ENCODE measurements around the gene FAXC. TPM values are rescaled to one million over a fixed set of nuclear protein-coding genes. Genes with fewer than 3 reads are reported as not detected.

Gene FAXC
- total and polyA plus RNA-seq, 2 of the 13 experiments (the other 11 are each of a cell fraction or from before 2014, with no cell fraction given) = 0.11 to 0.63 TPM

DNA sequence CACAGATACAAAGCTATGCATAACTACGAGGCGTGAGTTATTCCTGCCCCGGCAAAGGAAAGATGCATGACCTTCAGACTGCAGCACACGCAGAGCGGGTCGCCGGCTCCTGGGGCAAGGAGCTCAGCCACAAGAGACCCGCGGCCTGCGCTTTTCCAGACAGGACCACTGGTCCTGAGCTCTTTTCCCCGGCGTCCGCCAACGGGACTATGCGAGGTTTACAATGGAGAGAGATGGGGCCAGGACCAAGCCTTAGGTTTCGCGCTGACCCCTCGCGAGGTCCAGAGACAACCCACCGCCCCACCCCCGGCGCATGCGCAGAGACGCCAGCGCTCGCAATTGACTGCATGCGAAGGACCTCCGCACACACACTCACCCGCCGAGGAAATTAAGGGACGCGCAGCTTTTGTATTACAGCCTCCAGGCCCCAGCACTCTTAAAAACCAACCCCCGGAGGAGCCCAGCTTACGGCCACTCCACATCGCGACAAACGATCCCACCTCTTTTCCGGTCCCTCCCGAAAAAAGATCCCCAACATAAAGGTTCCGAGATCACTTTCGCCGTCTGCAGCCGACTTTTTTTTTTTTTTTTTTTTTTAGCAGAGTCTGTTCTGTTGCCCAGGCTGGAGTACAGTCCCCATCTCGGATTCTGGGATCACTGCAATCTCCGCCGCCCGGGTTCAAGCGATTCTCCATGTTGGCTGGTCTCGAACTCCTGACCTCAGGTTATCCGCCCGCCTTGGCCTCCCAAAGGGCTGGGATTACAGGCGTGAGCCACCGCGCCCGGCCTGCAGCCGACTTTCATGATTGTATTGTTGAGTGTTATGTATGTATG, 44.4 kb upstream of the FAXC start, which contains the start of gene COQ3 (continued):
- TF ChIP-seq ZNF407 (CRISPR knock-in tag; IDR thresholded peaks at IDR 0.05; ENCODE audit: not compliant biosample characterization) = no peak
- TF ChIP-seq, protein P1, sequence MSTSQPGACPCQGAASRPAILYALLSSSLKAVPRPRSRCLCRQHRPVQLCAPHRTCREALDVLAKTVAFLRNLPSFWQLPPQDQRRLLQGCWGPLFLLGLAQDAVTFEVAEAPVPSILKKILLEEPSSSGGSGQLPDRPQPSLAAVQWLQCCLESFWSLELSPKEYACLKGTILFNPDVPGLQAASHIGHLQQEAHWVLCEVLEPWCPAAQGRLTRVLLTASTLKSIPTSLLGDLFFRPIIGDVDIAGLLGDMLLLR (CRISPR knock-in tag; IDR thresholded peaks at IDR 0.05) = no peak
- TF ChIP-seq, protein P2, sequence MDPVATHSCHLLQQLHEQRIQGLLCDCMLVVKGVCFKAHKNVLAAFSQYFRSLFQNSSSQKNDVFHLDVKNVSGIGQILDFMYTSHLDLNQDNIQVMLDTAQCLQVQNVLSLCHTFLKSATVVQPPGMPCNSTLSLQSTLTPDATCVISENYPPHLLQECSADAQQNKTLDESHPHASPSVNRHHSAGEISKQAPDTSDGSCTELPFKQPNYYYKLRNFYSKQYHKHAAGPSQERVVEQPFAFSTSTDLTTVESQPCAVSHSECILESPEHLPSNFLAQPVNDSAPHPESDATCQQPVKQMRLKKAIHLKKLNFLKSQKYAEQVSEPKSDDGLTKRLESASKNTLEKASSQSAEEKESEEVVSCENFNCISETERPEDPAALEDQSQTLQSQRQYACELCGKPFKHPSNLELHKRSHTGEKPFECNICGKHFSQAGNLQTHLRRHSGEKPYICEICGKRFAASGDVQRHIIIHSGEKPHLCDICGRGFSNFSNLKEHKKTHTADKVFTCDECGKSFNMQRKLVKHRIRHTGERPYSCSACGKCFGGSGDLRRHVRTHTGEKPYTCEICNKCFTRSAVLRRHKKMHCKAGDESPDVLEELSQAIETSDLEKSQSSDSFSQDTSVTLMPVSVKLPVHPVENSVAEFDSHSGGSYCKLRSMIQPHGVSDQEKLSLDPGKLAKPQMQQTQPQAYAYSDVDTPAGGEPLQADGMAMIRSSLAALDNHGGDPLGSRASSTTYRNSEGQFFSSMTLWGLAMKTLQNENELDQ (CRISPR knock-in tag; IDR thresholded peaks at IDR 0.05; ENCODE audit: borderline replicate concordance) = no peak
- no peak for TF ChIP-seq RAD51 (IDR thresholded peaks at IDR 0.05; ENCODE audit: borderline replicate concordance)
- peak; percentile 73; the same call in 1 of the 2 replicates for TF ChIP-seq ZNF350 (CRISPR knock-in tag; IDR thresholded peaks at IDR 0.05; ENCODE audit: borderline replicate concordance, low read depth)
- peak; percentile 83 for TF ChIP-seq AGO2 (optimal IDR thresholded peaks at IDR 0.05; ENCODE audit: low read depth, low read length)
- peak; percentile 59; the same call in 1 of the 2 replicates for TF ChIP-seq ZNF747 (CRISPR knock-in tag; IDR thresholded peaks at IDR 0.05; ENCODE audit: borderline replicate concordance)
- TF ChIP-seq ISL2 (CRISPR knock-in tag; IDR thresholded peaks at IDR 0.05) = peak; percentile 59; the same call in 1 of the 2 replicates
- TF ChIP-seq PHF20 (CRISPR knock-in tag; IDR thresholded peaks at IDR 0.05) = peak; percentile 76
- TF ChIP-seq, protein P3, sequence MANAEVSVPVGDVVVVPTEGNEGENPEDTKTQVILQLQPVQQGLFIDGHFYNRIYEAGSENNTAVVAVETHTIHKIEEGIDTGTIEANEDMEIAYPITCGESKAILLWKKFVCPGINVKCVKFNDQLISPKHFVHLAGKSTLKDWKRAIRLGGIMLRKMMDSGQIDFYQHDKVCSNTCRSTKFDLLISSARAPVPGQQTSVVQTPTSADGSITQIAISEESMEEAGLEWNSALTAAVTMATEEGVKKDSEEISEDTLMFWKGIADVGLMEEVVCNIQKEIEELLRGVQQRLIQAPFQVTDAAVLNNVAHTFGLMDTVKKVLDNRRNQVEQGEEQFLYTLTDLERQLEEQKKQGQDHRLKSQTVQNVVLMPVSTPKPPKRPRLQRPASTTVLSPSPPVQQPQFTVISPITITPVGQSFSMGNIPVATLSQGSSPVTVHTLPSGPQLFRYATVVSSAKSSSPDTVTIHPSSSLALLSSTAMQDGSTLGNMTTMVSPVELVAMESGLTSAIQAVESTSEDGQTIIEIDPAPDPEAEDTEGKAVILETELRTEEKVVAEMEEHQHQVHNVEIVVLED (CRISPR knock-in tag; IDR thresholded peaks at IDR 0.05; ENCODE audit: borderline replicate concordance) = no peak
- 0 out of 2 replicates have a peak, but pooled peaks have one; percentile 57 for TF ChIP-seq ZNF451 (CRISPR knock-in tag; IDR thresholded peaks at IDR 0.05)
- no peak for TF ChIP-seq ZBTB21 (CRISPR knock-in tag; IDR thresholded peaks at IDR 0.05)
- TF ChIP-seq PHB2 (IDR thresholded peaks at IDR 0.05; ENCODE audit: partially characterized antibody) = no peak
- no peak for TF ChIP-seq RFXANK (CRISPR knock-in tag; IDR thresholded peaks at IDR 0.05)
- TF ChIP-seq KAT7 (CRISPR knock-in tag; IDR thresholded peaks at IDR 0.05; ENCODE audit: borderline replicate concordance) = 0 out of 2 replicates have a peak, but pooled peaks have one; percentile 24
- peak; percentile 89 for TF ChIP-seq KDM2A (CRISPR knock-in tag; IDR thresholded peaks at IDR 0.05; ENCODE audit: borderline replicate concordance, low read depth)
